ENCODE measurements around the gene SKIC8. TPM values are rescaled to one million over a fixed set of nuclear protein-coding genes. Genes with fewer than 3 reads are reported as not detected.
A peak's percentile ranks its signal among the peaks of the same experiment; 100 is the strongest.

The SKIC8 gene
- total RNA-seq, 1 donor from 2014 or later: 62.7 TPM

DNA sequence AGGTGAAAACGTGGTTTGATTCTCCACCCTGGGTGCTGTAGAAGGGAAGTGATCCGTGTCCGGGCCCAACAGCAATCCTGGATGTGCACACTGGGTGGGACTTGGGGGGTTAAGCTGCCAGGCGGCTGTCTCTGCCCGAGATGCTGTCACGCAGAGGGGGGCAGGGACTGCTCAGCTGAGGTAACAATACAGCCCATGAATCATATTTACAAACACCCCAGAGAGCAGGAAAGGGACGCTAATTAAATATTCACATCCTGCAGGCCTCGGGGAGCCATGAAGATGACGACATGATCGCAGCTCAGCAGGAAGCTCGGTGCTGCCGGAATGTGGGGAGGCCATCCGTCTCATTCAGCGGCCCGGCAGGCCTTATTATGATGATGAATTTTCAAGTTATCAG, 22.8 kb upstream of the SKIC8 start:
- DNase-seq (ENCODE audit: low read depth): no peak
- TF ChIP-seq, protein P1, sequence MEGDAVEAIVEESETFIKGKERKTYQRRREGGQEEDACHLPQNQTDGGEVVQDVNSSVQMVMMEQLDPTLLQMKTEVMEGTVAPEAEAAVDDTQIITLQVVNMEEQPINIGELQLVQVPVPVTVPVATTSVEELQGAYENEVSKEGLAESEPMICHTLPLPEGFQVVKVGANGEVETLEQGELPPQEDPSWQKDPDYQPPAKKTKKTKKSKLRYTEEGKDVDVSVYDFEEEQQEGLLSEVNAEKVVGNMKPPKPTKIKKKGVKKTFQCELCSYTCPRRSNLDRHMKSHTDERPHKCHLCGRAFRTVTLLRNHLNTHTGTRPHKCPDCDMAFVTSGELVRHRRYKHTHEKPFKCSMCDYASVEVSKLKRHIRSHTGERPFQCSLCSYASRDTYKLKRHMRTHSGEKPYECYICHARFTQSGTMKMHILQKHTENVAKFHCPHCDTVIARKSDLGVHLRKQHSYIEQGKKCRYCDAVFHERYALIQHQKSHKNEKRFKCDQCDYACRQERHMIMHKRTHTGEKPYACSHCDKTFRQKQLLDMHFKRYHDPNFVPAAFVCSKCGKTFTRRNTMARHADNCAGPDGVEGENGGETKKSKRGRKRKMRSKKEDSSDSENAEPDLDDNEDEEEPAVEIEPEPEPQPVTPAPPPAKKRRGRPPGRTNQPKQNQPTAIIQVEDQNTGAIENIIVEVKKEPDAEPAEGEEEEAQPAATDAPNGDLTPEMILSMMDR (conservative IDR thresholded peaks at IDR 0.05; ENCODE audit: low read depth, low read length): no peak
- H3K4me3 ChIP-seq (ENCODE audit: low read depth, low read length): no peak overlapping the region

DNA sequence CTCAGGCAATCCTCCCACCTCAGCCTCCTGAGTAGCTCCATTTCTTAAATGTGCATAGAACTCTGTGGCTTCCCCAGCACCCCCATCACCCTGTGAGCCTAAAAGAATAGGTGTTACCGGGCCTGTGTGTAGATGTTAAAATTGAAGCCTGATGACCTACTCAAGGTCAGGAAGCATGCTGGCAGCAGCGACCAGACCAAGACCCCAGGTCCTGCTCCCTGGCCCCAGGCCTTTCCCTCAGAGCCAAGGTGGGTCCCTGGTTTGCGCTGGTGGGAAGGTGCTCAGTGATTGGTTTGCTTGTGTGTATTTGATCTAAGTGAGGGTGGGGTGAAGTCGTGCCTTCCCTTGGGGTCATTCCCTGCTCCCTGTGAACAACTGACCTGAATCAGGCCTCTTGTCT, 22.4 kb upstream of the SKIC8 start:
- no peak overlapping the region for H3K4me3 ChIP-seq (ENCODE audit: low read depth, low read length)
- TF ChIP-seq, protein P1 (conservative IDR thresholded peaks at IDR 0.05; ENCODE audit: low read depth, low read length): no peak
- DNase-seq (ENCODE audit: low read depth): no peak

DNA sequence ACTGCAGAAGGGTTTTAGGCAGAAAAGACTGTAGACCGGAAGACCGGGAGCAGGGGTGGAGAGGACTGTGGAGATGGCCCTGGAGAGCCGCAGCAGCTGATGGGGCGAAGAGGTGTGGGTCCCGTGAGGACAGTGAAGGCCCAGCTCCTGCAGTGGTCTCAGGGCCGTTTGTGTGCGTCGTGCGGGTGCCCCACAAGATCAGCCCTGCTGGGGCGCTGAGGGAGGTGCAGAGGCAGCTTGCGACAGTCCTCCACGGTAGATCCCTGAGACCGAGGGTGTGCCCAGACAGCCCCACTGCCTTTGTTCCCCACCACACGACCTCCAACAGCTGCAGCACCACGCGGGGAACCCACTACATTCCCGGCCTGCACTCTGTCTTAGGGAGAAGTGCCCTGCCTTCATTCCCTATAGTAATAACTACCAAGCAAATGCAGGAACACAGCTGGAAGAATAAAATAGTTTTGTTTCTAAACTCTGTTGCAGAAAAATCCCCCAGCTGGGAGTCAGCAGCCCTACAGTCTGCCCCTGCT, 21.7 kb upstream of the SKIC8 start:
- no peak overlapping the region for H3K4me3 ChIP-seq (ENCODE audit: low read depth, low read length)
- no peak for DNase-seq (ENCODE audit: low read depth)
- TF ChIP-seq, protein P1 (conservative IDR thresholded peaks at IDR 0.05; ENCODE audit: low read depth, low read length): no peak

DNA sequence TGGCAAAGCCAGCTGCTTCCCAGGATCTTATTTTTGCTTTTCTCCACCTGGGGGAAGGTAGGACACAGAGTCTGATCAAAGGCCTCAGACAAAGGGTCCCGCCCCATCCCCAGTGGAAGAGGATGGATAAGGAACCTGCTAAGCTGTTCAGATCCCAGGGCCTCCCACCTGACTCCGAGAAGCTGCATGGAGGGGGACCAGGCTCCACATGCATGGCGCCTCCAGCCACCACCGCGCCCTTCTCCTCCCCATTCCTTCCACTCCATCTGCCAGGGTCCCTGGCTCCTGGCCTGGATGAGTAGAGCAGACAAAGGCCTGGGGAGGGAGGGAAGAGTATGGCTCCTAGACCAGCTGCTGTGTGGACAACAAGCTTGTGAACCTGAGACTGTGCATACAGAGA, 20.8 kb upstream of the SKIC8 start:
- no peak for DNase-seq (ENCODE audit: low read depth)
- H3K4me3 ChIP-seq (ENCODE audit: low read depth, low read length): no peak overlapping the region
- TF ChIP-seq, protein P1 (conservative IDR thresholded peaks at IDR 0.05; ENCODE audit: low read depth, low read length): no peak

DNA sequence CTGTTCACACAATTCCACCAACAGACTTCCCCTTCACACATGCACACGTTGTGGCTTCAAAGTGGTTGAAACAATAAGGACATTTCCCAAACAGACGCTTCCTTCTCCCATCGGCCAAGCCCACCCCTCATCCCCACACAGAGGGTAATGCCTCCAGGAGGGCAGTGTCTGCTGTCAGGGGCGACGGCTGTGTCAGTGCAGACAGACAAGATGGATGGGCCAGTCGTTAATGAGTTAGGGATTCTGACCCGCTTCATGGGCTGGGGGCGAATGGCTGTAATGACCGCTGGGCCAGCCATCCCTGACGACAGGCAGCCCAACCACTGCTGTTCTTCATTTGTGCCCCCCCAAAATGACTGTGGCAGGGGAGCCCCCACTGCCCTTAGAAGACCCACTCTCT, 20.2 kb upstream of the SKIC8 start:
- no peak overlapping the region for H3K4me3 ChIP-seq (ENCODE audit: low read depth, low read length)
- TF ChIP-seq, protein P1 (conservative IDR thresholded peaks at IDR 0.05; ENCODE audit: low read depth, low read length): no peak
- DNase-seq (ENCODE audit: low read depth): no peak

DNA sequence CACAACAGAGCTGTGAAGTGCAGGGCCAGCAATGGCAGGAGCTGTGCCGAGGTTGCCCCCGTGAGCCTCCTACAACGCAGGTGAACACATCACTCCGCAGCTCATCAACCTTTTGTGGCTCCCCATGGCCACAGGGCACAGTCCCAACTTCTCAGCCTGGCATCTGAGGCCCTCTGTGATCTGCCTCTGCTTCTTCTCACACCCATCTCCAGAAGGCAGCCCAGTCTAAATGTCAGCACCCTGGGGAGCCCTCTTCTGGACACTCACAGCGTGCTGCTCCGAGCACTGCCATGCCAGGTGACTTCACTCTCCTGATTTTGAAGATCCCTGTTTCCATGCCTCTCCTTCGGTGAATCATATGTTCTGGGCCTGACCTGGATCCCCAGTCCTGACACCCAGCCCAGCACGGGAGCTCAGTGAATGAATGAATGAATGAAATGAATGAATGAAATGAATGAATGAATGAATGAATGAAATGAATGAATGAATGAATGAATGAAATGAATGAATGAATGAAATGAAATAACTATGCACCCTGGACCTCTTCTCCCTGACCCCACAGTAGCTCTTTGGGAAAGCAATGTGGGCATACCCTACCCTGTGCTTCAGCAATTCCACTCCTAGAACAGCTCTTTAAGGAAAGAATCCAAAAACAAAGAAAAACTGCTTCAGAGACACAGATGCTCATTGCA, 17.9 kb upstream of the SKIC8 start:
- TF ChIP-seq, protein P1 (conservative IDR thresholded peaks at IDR 0.05; ENCODE audit: low read depth, low read length): peak; percentile 35
- no peak for DNase-seq (ENCODE audit: low read depth)

More for the DNA sequence above, 17.9 kb upstream of the SKIC8 start:
- no peak overlapping the region for H3K4me3 ChIP-seq (ENCODE audit: low read depth, low read length)

Data from epithelial cell of proximal tubule (primary cell).